C4-2B (cell line): ENCODE measurements around the gene PSMD9.

ENCODE experiments used
- ZFX ChIP-seq: fragments of 450-650 bp; IDR thresholded peaks from 2 replicates; pipeline ENCODE4 v1.6.1; 2017
- TF ChIP-seq, protein P1 (sequence below): fragments of 450-650 bp; conservative IDR thresholded peaks from 2 replicates; pipeline ENCODE4 v1.5.1; 2017; ENCODE audit warnings: mild to moderate bottlenecking

DNA sequence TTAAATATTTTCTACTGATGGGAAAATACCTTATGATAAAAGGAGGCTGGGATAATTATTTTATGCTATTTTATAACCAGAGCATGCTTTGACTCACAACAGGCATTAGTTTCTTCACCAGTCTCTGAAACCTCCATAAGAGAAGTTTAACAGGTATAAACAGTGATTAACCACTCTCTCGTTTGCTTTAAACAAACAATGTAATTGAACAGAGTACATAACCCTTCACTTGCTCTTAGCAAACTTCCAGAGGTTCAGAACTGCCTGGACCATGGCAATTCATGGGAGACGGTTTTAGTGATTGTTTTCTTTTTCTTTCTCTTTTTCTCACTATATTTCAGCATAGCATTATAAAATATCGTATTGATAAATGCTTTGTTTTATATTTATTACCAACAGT, 65.1 kb downstream of the PSMD9 start:
- TF ChIP-seq, protein P1, sequence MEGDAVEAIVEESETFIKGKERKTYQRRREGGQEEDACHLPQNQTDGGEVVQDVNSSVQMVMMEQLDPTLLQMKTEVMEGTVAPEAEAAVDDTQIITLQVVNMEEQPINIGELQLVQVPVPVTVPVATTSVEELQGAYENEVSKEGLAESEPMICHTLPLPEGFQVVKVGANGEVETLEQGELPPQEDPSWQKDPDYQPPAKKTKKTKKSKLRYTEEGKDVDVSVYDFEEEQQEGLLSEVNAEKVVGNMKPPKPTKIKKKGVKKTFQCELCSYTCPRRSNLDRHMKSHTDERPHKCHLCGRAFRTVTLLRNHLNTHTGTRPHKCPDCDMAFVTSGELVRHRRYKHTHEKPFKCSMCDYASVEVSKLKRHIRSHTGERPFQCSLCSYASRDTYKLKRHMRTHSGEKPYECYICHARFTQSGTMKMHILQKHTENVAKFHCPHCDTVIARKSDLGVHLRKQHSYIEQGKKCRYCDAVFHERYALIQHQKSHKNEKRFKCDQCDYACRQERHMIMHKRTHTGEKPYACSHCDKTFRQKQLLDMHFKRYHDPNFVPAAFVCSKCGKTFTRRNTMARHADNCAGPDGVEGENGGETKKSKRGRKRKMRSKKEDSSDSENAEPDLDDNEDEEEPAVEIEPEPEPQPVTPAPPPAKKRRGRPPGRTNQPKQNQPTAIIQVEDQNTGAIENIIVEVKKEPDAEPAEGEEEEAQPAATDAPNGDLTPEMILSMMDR, result no peak
- no peak for TF ChIP-seq ZFX
